ENCODE measurements around the gene DGKG.

The DGKG gene

DNA sequence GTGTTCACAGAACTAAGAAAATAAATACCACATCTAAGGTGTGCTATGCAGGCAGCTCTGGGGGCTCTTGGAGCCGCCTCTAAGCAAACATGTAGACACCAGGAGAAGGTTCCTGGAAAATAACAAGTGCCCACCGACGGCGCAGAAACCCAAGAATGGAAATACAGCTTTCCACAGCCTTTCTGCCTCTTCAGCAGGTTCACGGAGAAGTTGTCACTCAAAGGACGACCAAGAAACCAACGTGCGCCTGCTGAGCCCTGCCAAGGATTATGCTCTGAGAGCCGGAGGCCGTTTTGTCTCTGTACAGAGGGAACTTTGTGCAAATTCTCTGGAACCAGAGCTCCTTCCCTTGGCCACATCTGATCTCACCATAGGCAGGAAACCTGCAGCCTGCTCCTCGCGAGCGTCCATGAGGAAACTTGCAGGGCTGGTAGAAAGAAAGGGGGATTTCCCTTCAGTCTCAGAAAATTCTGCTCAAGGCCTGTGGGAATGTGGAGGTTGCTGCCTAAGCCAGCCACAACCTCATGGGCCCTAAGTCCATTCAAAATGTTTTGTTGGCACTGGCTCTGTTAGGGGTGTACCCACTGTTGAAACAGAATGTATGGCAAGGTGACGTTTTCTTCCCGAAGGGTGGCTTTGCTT, 212.6 kb downstream of the DGKG start:
- DNase-seq (ENCODE audit: low read depth in 2 of 3, low spot score in 1 of 3): no peak

GRCh38 chr3:186144257-186144656, 217.8 kb downstream of the DGKG start:
- DNase-seq (ENCODE audit: low read depth in 2 of 3, low spot score in 1 of 3): no peak

- no peak for DNase-seq (ENCODE audit: low read depth in 2 of 3, low spot score in 1 of 3)
Observed at GRCh38 chr3:186143250-186143649, 218.8 kb downstream of the DGKG start.

DNA sequence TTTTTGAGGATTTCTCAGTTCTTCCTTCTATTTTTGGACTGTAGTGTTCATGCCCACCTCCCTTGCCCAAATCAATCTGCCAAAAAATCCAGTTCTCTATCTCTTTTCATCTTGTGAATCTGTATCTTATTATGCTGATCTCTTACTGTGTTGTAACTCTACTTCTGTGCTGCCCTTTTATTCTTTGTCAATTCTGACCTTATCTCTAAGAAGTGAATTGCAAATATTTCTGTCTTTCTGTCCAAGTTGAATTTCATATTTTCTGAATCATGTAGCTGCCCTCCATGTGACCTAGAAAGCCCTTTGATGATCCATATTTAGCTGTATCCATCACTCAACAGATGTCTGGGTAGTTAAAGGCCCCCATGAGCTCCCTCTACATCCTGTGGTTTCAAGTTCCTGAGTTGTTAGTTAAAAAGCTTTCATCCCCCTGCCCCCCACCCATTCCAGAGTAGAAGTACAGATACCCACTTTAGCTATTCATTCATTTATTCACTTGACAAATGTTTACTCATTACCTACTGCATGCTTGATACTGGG, 219.6 kb downstream of the DGKG start:
- no peak for DNase-seq (ENCODE audit: low read depth in 2 of 3, low spot score in 1 of 3)

DNA sequence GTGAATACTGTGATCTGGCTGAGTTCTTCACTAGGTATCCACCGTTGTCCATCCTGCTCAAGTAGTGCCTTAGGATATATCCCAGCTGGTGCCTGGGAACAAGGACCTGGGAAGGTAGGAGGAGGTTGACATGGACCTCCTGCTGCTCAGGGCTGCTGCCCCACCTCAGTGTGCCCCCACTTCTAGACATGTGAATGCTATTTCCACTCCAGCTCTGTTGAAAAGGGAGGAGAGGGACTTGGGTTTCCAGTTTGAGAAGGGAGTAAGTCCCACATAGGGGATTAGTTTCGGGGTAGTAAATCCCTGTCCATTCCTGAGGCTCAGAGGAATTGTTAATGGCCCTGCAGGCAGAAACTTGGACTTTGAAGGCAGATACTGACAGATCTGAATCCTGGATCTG, 220.2 kb downstream of the DGKG start:
- DNase-seq (ENCODE audit: low read depth in 2 of 3, low spot score in 1 of 3): no peak

DNA sequence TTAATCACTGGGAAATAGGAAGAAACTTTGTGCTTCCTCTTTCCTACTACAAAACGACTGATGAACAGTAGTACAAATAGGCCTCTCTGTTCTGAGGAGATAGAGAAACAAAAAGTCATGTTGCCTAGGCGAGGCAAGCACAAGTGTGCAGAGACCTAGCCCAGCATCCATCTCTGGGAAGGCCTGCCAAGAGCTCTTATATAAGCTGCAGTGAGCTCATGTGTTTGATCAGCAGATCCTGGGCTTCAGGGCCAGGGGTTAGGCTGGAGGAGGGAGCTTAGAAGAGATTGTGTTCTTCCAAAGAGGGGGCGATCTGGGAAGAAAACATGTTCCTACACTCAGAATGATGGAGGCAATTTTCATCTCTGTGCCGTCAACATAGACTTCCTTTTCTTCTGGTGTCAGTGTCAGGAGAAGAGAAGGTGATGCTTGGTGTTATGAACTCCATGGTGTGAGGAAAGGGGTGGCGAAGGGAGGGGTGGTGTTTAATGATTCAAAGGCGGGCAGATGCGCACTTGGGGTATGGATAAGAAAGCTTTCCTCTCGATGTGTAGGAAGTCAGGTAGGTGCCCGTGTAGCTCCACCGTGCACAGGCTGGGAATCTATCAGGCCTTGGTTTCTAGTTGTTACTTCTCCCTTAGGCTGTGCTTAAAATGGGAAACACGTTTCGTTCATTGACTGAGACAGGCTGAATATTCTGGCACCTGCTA, 223.6 kb downstream of the DGKG start:
- DNase-seq (ENCODE audit: low read depth in 2 of 3, low spot score in 1 of 3): no peak

DNA sequence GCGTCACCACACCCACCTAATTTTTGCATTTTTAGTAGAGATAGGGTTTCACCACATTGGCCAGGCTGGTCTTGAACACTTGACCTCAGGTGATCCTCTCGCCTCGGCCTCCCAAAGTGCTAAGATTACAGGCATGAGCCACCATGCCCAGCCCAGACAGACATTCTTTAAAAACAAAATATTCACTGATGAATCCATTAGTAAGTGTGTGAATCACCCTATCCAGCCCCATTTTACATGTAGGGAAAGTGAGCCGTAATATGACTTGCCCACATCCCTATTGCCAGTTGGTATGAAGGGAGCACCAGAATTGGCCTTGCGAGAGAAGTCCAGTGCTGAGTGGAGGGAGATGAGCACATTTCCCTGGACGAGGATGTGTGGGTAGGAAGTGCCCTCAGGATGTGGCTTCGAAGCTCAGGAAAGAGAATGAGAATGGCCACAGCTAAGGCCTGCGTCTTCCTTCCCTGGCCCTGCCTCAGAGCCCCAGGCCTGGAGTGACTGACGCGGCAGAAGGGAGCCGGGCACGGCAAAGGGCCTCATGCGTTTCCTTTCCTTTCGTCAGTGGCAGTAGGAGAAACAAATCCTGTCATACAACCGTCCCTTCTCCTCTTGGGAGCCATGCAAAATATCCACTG, 224.9 kb downstream of the DGKG start:
- DNase-seq (ENCODE audit: low read depth in 2 of 3, low spot score in 1 of 3): no peak

- DNase-seq (ENCODE audit: low read depth in 2 of 3, low spot score in 1 of 3): no peak
Observed at GRCh38 chr3:186133980-186134379, 228.1 kb downstream of the DGKG start.

GRCh38 chr3:186132487-186132886, 229.5 kb downstream of the DGKG start:
- DNase-seq (ENCODE audit: low read depth in 2 of 3, low spot score in 1 of 3): no peak

GRCh38 chr3:186129206-186129605, 232.8 kb downstream of the DGKG start:
- DNase-seq (ENCODE audit: low read depth in 2 of 3, low spot score in 1 of 3): no peak

DNA sequence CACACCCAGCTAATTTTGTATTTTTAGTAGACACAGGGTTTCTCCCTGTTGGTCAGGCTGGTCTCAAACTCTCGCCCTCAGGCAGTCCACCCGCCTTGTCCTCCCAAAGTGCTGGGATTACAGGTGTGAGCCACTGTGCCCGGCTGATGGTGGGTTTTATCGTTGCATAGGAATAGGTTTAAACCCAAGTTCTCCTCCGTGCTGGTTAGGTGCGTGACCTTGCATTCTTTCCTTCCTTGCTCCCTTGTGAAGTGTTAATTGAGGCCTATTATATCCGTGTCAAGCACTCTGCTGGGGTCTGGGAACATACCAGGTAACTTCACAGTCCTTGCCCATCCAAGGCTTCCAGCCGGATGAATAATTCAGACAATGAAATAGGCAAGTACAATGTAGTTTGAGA, 233.9 kb downstream of the DGKG start:
- no peak for DNase-seq (ENCODE audit: low read depth in 2 of 3, low spot score in 1 of 3)

- DNase-seq (ENCODE audit: low read depth in 2 of 3, low spot score in 1 of 3): no peak
Observed at GRCh38 chr3:186127463-186127862, 234.6 kb downstream of the DGKG start.

GRCh38 chr3:186125118-186125517, 236.9 kb downstream of the DGKG start:
- DNase-seq (ENCODE audit: low read depth in 2 of 3, low spot score in 1 of 3): no peak

- DNase-seq (ENCODE audit: low read depth in 2 of 3, low spot score in 1 of 3): no peak
Observed at GRCh38 chr3:186124592-186124991, 237.4 kb downstream of the DGKG start.

DNA sequence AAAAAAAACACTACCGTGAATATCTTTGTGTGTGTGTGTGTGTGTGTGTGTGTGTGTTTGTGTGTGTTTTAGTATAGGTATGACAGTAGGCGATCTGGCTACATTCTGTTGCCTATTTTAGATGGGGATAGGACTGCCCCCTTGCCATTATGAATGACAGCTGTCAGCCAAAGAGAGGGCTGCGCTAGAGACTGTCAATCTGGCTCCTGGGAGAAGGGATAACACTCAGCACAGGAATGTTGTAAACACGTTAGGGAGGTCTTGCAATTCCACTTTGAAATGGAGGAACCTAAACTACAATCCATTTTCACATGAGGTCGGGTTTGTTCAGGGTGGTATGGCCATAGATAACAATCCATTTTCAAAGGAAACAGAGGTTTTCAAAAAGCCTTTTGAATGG, 239.0 kb downstream of the DGKG start:
- no peak for DNase-seq (ENCODE audit: low read depth in 2 of 3, low spot score in 1 of 3)

GRCh38 chr3:186121968-186122367, 240.1 kb downstream of the DGKG start:
- no peak for DNase-seq (ENCODE audit: low read depth in 2 of 3, low spot score in 1 of 3)

- DNase-seq (ENCODE audit: low read depth in 2 of 3, low spot score in 1 of 3): no peak
Observed at GRCh38 chr3:186121278-186121677, 240.8 kb downstream of the DGKG start.

DNA sequence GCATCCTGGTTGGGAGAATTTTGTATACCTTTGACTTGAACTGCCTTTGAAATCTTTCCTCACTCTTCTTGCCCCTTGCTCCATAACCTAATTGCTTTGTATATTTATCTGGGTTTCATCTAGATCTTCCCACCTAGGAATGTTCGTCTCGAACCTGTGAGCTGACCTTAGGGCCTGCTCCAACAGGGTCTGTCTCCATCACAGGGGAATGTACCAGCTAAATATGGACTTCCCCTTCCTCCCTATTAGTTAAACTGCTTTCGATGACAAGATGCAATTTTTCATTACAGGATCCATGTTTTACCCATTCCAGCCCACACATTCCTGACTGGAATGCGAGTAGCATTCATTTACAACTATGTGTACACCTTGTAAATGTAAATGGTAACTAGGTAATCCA, 242.5 kb downstream of the DGKG start:
- DNase-seq (ENCODE audit: low read depth in 2 of 3, low spot score in 1 of 3): no peak

GRCh38 chr3:186118692-186119091, 243.3 kb downstream of the DGKG start:
- DNase-seq (ENCODE audit: low read depth in 2 of 3, low spot score in 1 of 3): no peak

- DNase-seq (ENCODE audit: low read depth in 2 of 3, low spot score in 1 of 3): no peak
Observed at GRCh38 chr3:186117521-186118134, 244.4 kb downstream of the DGKG start.

GRCh38 chr3:186115239-186115996, 246.6 kb downstream of the DGKG start:
- no peak for DNase-seq (ENCODE audit: low read depth in 2 of 3, low spot score in 1 of 3)

Measured in stimulated activated CD4-positive, alpha-beta T cell treated with anti-CD3 and anti-CD28 coated beads, Interleukin-12 subunit alpha, Interleukin-12 subunit beta, amount 100 ng/mL, for 48 hours (primary cell).